ENCODE results near the gene SLX4.

The SLX4 gene

GRCh38 chr16:3598236-3598635 is 13.2 kb downstream of the SLX4 start:
- DNase-seq (ENCODE audit: low spot score), result no peak

GRCh38 chr16:3597676-3598075 is 13.7 kb downstream of the SLX4 start:
- no peak for DNase-seq (ENCODE audit: low spot score)

GRCh38 chr16:3597226-3597625 is 14.2 kb downstream of the SLX4 start:
- no peak for DNase-seq (ENCODE audit: low spot score)

- no peak for DNase-seq (ENCODE audit: low spot score)
These were observed 15.1 kb downstream of the SLX4 start for GRCh38 chr16:3596101-3596861.

- DNase-seq (ENCODE audit: low spot score), result no peak
These were observed 15.8 kb downstream of the SLX4 start for GRCh38 chr16:3595521-3596021.

GRCh38 chr16:3595110-3595486 is 16.3 kb downstream of the SLX4 start:
- DNase-seq (ENCODE audit: low spot score), result no peak

GRCh38 chr16:3594316-3595109 is 16.9 kb downstream of the SLX4 start:
- no peak for DNase-seq (ENCODE audit: low spot score)

GRCh38 chr16:3592559-3592958 is 18.8 kb downstream of the SLX4 start:
- DNase-seq (ENCODE audit: low spot score), result no peak

- no peak for DNase-seq (ENCODE audit: low spot score)
These were observed 19.4 kb downstream of the SLX4 start for GRCh38 chr16:3591991-3592390.

- DNase-seq (ENCODE audit: low spot score), result no peak
These were observed 20.0 kb downstream of the SLX4 start for GRCh38 chr16:3591436-3591803.

- no peak for DNase-seq (ENCODE audit: low spot score)
These were observed 20.5 kb downstream of the SLX4 start for GRCh38 chr16:3590736-3591435.

GRCh38 chr16:3589991-3590701 is 21.3 kb downstream of the SLX4 start:
- no peak for DNase-seq (ENCODE audit: low spot score)

- DNase-seq (ENCODE audit: low spot score), result no peak
These were observed 21.9 kb downstream of the SLX4 start for GRCh38 chr16:3589441-3589921.

- no peak for DNase-seq (ENCODE audit: low spot score)
These were observed 22.4 kb downstream of the SLX4 start for GRCh38 chr16:3589001-3589400.

- no peak for DNase-seq (ENCODE audit: low spot score)
These were observed 23.8 kb downstream of the SLX4 start for GRCh38 chr16:3587547-3588110.

GRCh38 chr16:3584412-3584811 is 27.0 kb downstream of the SLX4 start:
- no peak for DNase-seq (ENCODE audit: low spot score)

GRCh38 chr16:3583303-3584038 is 27.9 kb downstream of the SLX4 start:
- DNase-seq (ENCODE audit: low spot score), result no peak

GRCh38 chr16:3582276-3583165 is 28.9 kb downstream of the SLX4 start:
- DNase-seq (ENCODE audit: low spot score), result no peak

- no peak for DNase-seq (ENCODE audit: low spot score)
These were observed 30.0 kb downstream of the SLX4 start for GRCh38 chr16:3581392-3581791.

- no peak for DNase-seq (ENCODE audit: low spot score)
These were observed 30.7 kb downstream of the SLX4 start for GRCh38 chr16:3580686-3581085.

Measured in ecto neural progenitor cell (in vitro differentiated cells).